ENCODE measurements around the gene FXYD4.

Gene FXYD4

GRCh38 chr10:43396928-43397624, 25.6 kb downstream of the FXYD4 start:
- peak; percentile 82 for DNase-seq

- no peak for DNase-seq
These were observed 27.5 kb downstream of the FXYD4 start for GRCh38 chr10:43398939-43399319.

- peak; percentile 45 for DNase-seq
These were observed 28.2 kb downstream of the FXYD4 start for GRCh38 chr10:43399320-43400310.

- no peak for DNase-seq
These were observed 30.2 kb downstream of the FXYD4 start for GRCh38 chr10:43401627-43402026.

GRCh38 chr10:43402176-43402575, 30.7 kb downstream of the FXYD4 start:
- DNase-seq: no peak

GRCh38 chr10:43402880-43403452, 31.5 kb downstream of the FXYD4 start:
- DNase-seq: no peak

GRCh38 chr10:43403911-43404703, 32.7 kb downstream of the FXYD4 start:
- DNase-seq: no peak

GRCh38 chr10:43404704-43405084, 33.3 kb downstream of the FXYD4 start:
- peak; percentile 63 for DNase-seq

GRCh38 chr10:43407148-43407575, 35.7 kb downstream of the FXYD4 start:
- peak; percentile 59 for DNase-seq

- peak; percentile 88 for DNase-seq
These were observed 36.3 kb downstream of the FXYD4 start for GRCh38 chr10:43407576-43408330.

- no peak for DNase-seq
These were observed 36.9 kb downstream of the FXYD4 start for GRCh38 chr10:43408331-43408709.

GRCh38 chr10:43408710-43409384, 37.4 kb downstream of the FXYD4 start, which contains the start of gene HNRNPF:
Gene HNRNPF (minus strand): TSS chr10:43409186. CDS start chr10:43387884, 21,302 bp downstream.
- DNase-seq: peak; percentile 97

GRCh38 chr10:43409385-43410109, 38.1 kb downstream of the FXYD4 start:
- DNase-seq: peak; percentile 87

- DNase-seq: no peak
These were observed 38.9 kb downstream of the FXYD4 start for GRCh38 chr10:43410345-43410744.

GRCh38 chr10:43411536-43411935, 40.1 kb downstream of the FXYD4 start:
- no peak for DNase-seq

GRCh38 chr10:43415544-43415943, 44.1 kb downstream of the FXYD4 start:
- no peak for DNase-seq

- peak; percentile 77 for DNase-seq
These were observed 46.7 kb downstream of the FXYD4 start for GRCh38 chr10:43417950-43418768.

- DNase-seq: no peak
These were observed 48.5 kb downstream of the FXYD4 start for GRCh38 chr10:43419997-43420368.

- peak; percentile 83 for DNase-seq
These were observed 49.1 kb downstream of the FXYD4 start for GRCh38 chr10:43420369-43421200.

All from CD4-positive, alpha-beta T cell treated with Interleukin-17A for 1 hour (primary cell).